Hepatic stellate cell (primary cell): ENCODE data around the gene GCNT1.
"Not testable (repeated sequence)": the region's sequence is repeated elsewhere in the genome, so short reads cannot be mapped to it uniquely, and the experiment has no call there.

Experiments
- DNase-seq: peaks from one replicate; pipeline ENCODE4 v3.0.0; 2011; ENCODE audit warnings: low spot score

Gene GCNT1

DNA sequence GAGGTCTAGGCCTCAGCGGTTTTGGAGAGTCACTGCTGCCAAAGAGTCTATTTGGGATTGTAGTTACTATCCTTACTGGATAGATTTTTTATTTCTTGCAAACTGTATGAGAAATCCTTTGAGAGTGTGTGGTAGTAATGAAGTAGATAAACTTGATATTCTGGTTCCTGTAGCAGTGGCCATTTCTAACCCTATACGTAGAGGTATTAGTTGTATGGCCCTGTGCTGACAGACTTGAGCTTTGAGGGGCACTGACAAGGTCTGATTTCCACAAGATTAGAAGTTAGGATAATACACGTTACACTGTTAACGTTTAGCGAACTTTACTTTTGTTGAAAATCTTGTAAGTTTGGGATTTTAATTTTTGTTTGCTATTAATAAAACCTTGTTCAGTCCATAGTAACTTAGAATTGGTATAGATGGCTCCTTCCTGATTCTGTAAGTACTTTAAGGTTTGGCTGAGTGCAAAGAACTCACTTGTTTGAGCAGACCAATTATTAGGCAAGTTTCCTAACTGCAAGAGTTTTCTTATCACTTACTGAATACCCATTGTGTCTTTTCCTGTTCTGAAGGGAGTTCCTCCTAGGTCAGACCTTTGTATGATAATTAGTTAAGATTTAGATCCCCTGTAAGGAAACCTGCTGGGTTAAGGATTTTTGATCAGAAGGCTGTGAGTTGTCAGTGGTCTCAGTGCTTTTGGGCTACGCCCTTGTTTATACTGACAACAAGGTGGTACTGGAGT is 31.4 kb downstream of the GCNT1 start:
- DNase-seq, result no peak

GRCh38 chr9:76491056-76491455 is 32.1 kb downstream of the GCNT1 start:
- not testable (repeated sequence) for DNase-seq

GRCh38 chr9:76493496-76493895 is 34.5 kb downstream of the GCNT1 start:
- DNase-seq, result not testable (repeated sequence)

DNA sequence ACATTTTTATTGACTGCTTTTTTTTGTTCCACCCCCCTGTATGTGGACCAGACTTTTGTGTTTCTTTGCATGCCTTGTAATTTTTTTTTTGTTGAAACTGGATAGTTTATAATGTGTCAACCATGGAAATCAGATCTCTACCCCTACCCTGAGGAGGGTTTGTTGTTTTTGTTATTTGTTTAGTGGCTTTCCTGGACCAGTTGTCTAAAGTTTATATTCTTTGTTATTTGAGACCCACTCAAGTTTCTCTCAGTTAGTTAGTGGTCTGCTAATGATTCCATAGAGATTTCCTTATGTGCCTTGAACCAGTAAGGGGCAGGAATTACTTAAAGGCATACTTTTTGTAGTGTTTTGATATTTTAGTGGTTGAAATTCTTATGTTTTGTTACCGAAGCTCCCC is 41.1 kb downstream of the GCNT1 start:
- no peak for DNase-seq

- DNase-seq, result no peak
Measured at GRCh38 chr9:76502746-76503145, 43.8 kb downstream of the GCNT1 start.

DNA sequence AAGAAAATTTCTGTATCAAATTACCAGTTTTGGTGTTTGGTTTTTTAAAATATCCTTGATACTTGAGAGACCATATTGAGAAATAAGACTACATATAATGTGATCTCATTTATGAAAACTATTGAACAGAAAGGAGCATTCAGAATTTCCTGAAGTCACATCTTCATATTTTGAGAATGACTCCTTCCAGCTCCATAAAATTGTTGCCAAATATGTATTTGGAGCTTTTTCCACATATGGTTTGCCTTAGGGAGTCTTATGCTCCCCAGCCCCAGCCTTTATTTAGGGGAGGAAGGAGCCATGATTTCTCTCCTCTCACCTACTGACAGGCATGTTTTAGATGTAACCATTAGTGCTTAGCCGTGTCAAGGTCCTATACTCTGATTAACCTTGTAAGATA is 51.1 kb downstream of the GCNT1 start:
- no peak for DNase-seq

DNA sequence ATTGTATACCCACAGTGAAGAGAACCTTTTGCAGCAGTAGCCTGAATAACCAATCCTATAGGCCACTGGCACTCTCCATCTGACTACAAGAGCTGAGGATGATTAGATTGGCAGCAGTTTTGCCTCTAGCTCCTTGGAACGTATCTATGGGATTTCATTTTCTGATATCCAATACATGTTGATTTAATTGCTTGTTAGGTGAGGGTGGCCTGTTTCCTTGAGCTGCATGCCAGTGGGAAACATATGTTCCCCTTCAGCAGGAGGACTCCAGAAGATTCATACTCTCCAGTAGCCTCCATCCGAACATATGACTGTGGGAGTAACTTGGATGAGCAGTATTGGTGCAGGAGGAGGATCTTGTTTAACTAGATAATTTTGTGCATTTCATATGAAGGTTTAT is 51.5 kb downstream of the GCNT1 start:
- DNase-seq, result no peak

GRCh38 chr9:76512826-76513225 is 53.8 kb downstream of the GCNT1 start:
- no peak for DNase-seq

DNA sequence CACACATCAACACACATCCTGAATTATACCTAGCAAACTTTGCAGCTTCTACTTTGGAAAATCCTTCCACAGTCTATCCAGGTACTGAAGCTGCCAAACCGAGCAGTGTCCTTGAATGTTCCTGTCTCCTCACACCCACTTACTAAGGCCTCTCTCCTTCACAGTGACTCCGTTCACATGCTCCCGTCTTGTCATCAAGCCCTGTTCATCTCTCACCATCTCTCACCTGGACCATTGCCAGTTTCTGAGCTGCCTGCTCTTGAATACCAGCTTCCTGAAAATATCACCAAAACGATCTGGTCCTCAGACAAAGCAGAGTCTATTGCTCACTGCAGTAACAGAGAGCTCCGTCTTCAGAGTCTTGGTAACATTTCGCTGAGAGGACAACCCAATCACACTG is 57.4 kb downstream of the GCNT1 start:
- no peak for DNase-seq

- DNase-seq, result no peak
Measured at GRCh38 chr9:76516871-76517270, 57.9 kb downstream of the GCNT1 start.

GRCh38 chr9:76519075-76519835 is 60.3 kb downstream of the GCNT1 start:
- no peak for DNase-seq

DNA sequence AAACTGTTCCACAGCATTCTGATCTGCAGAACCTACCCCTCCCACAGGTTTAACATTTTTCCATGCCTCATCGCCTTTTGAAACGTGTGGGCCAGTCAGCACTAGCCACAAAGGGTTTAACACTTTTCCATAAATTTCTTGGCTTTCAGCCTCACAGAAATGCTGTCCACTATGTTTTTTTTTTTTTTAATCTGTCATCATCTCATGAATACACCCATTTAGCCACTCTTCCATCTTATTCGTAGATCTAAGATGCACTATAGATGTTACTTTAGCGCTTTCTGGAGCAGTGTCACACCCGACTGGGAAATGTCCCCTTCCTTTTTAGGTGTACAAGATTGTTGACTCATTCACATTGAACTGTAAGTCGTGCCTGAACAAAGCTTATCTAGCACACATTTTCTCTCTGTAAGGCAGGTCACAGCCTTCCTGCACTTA is 62.3 kb downstream of the GCNT1 start:
- DNase-seq, result no peak

DNA sequence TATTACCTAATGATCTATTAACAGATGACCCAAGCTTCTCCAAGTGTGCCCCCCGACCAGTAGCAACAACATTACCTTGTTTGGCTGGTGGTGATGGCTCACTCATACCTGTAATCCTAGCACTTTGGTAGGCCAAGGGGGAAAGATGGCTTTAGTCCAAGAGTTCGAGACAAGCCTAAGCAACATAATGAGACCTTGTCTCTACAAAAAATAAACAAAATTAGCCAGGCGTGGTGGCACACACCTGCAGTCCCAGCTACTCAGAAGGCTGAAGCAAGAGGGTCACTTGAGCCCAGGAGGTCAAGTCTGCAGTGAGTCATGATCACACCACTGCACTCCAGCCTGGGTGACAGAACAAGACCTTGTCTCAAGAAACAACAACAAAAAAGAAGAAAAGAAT is 62.9 kb downstream of the GCNT1 start:
- no peak for DNase-seq

DNA sequence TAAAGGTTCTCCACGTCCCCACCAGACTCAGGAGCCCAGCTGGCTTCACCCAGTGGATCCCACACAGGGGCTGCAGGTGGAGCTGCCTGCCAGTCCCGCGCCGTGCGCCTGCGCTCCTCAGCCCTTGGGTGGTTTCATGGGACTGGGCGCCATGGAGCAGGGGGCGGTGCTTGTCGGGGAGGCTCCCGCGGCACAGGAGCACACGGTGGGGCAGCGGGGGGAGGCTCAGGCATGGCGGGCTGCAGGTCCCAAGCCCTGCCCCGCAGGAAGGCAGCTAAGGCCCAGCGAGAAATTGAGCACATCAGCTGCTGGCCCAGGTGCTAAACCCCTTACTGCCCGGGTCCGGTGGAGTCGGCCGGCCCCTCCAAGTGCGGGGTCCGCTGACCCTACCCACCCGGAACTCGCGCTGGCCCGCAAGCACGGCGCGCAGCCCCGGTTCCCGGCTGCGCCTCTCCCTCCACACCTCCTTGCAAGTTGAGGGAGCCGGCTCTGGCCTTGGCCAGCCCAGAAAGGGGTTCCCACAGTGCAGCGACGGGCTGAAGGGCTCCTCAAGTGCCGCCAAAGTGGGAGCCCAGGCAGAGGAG is 64.7 kb downstream of the GCNT1 start:
- DNase-seq, result not testable (repeated sequence)

GRCh38 chr9:76525196-76525595 is 66.2 kb downstream of the GCNT1 start:
- no peak for DNase-seq

GRCh38 chr9:76526026-76526425 is 67.0 kb downstream of the GCNT1 start:
- no peak for DNase-seq

GRCh38 chr9:76528056-76528455 is 69.1 kb downstream of the GCNT1 start:
- no peak for DNase-seq

DNA sequence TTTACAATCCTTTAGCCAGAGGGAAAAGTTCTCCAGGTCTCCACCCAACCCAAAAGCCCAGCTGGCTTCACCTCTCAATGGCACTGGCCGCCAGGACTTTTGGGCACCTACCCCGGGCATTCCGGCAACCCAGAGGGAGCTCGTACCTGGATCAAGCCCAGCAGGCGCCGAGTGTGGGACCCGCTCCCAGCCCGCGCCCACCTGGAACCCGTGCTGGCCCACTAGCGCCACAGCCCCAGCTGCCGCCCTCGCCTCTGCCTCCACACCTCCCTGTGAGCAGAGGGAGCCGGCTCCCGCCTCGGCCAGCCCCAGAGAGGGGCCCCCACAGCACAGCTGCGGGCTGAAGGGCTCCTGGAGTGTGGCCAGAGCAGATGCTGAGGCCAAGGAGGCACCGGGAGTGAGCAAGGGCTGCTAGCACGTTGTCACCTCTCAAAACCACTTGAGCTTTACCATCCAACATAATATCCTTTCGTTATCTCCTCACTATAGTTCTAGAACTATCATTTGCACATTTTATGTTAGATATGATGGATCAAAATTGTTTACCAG is 69.7 kb downstream of the GCNT1 start:
- DNase-seq, result no peak

- no peak for DNase-seq
Measured at GRCh38 chr9:76529653-76530052, 70.7 kb downstream of the GCNT1 start.

DNA sequence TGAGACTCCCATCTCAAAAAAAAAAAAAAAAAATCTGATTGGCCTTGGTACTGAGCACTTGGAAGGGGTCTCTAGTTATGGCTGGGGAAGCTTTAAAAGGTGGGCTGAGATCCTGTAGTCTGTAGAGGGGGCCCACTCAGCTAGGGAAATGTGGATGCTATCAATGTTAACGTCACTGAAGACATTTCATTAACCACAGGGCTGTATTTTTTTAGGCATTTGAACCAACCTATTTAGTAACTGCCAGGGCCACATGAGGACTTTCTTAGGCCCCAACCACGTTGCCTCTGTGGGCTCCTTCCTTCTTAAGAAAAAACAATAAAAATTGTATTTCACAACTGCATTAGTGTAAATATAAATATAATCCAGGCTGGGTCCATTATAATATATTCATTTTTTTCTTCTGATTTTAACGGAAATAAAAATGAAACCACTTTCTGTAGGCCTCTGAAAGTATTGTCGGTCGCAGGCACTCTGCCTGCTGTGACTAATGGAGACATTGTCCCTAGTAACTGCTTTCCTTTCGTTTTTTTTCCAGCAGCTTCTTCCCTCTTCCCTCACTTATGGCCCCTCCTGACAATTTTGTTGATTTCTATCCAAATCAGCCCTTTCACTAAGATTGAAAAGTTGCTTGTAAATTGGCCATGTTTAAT is 71.6 kb downstream of the GCNT1 start:
- DNase-seq, result peak; percentile 48

DNA sequence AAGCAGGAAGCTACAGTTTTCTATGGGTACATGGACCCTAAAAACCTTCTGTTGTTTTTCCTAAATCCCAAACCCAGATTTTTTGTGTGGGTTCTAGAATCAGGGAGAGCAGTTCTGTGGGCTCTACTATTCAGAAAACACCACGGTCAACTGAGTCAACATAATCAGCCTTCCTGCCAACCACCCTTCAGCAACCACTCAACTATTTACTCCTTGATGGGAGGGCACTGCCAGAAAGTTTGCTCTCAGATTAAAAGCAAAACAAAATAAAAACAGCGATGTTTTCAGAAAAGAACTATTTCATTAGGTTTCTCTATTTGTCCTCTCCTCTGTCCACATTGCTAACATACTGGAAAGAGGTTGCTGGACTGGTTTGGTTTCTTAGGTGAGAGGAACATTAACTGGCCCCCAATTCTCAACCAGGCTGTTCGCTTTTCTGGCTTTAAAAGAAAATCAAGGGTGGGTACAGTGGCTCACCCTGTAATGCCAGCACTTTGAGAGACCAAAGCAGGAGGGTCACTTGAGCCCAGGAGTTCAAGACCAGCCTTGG is 72.3 kb downstream of the GCNT1 start:
- no peak for DNase-seq

DNA sequence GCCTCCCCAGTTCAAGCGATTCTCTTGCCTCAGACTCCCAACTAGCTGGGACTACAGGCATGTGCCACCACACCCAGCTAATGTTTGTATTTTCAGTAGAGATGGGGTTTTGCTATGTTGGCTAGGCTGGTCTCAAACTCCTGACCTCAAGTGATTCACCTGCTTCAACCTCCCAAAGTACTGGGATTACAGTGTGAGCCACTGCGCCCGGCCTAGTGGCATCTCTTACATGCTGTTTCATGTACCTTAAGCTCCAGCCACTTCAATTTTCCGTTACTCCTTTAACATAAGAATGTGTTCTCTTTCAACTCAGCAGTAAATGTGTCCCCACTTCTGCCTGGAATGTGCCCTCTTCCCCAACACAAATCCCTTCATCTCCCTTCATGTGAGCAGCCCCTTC is 73.9 kb downstream of the GCNT1 start:
- not testable (repeated sequence) for DNase-seq
